LNCaP clone FGC (cell line): ENCODE data around the gene MSL2.

Experiments used
- DNase-seq: peaks from one replicate; pipeline ENCODE4 v3.0.0-alpha.2; 2011; ENCODE audit warnings: low read depth
- H3K4me3 ChIP-seq: 2 replicates; pipeline ENCODE4 v1.5.1; 2011; ENCODE audit warnings: mild to moderate bottlenecking, low read depth, low read length, control low read depth
- TF ChIP-seq, protein P1 (sequence below): IDR thresholded peaks from 2 replicates; pipeline ENCODE4 v1.5.1; 2012; ENCODE audit warnings: mild to moderate bottlenecking; ENCODE audit not compliant: control insufficient read depth, insufficient read depth; ENCODE audit errors: extremely low read depth

MSL2 gene

DNA sequence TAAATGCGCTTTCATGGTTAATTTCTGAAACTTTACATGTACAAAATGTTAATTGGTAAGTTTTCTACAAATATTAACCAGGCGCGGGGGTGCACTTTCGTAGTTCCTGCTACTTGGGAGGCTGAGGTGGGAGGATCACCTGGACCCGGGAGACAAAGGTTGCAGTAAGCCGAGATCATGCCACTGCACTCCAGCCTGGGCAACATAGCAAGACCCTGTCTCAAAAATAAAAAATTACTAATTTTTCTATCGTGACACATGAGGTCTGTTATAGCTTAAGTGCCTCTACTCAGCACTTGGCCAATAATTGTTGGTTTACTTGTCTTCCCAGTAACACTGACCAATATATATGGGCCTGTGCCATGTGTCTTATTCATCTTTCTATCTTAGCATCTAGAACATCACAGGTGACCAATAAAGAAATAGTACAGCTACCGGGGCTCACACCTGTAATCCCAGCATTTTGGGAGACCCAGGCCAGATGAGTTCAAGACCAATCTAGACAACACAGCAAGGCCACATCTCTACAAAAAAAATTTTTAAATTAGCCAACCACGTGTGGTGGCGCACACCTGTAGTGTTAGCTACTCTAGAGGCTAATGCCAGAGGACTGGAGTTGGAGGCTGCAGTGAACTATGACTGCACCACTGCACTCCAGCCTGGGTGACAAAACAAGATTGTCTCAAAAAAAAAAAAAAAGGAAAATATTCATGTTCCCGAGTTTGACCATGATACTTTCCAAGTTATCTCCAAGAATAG is 6.1 kb downstream of the MSL2 start:
- DNase-seq, result no peak
- TF ChIP-seq, protein P1, sequence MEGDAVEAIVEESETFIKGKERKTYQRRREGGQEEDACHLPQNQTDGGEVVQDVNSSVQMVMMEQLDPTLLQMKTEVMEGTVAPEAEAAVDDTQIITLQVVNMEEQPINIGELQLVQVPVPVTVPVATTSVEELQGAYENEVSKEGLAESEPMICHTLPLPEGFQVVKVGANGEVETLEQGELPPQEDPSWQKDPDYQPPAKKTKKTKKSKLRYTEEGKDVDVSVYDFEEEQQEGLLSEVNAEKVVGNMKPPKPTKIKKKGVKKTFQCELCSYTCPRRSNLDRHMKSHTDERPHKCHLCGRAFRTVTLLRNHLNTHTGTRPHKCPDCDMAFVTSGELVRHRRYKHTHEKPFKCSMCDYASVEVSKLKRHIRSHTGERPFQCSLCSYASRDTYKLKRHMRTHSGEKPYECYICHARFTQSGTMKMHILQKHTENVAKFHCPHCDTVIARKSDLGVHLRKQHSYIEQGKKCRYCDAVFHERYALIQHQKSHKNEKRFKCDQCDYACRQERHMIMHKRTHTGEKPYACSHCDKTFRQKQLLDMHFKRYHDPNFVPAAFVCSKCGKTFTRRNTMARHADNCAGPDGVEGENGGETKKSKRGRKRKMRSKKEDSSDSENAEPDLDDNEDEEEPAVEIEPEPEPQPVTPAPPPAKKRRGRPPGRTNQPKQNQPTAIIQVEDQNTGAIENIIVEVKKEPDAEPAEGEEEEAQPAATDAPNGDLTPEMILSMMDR, result no peak
- H3K4me3 ChIP-seq, result no peak overlapping the region

- H3K4me3 ChIP-seq, result no peak overlapping the region
- no peak for DNase-seq
- TF ChIP-seq, protein P1, result no peak
Observed at GRCh38 chr3:136189043-136189442, 7.1 kb downstream of the MSL2 start.

DNA sequence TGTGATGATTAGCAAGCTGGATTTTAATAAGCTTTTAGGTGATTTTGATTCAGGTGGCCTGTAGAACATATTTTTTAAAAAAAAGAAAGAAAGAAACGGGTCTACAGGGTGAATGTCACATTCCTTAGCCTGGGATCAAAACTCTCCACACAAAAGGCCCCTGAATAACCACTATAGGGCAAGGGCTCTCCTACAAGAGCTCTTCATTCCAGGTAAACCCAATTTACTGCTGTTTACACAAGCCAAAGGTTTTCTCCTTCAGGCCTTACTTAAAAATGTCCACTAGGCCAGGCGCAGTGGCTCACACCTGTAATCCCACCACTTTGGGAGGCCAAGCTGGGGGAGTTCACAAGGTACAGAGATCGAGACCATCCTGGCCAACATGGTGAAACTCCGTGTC is 8.3 kb downstream of the MSL2 start:
- H3K4me3 ChIP-seq, result no peak overlapping the region
- TF ChIP-seq, protein P1, result no peak
- DNase-seq, result no peak

DNA sequence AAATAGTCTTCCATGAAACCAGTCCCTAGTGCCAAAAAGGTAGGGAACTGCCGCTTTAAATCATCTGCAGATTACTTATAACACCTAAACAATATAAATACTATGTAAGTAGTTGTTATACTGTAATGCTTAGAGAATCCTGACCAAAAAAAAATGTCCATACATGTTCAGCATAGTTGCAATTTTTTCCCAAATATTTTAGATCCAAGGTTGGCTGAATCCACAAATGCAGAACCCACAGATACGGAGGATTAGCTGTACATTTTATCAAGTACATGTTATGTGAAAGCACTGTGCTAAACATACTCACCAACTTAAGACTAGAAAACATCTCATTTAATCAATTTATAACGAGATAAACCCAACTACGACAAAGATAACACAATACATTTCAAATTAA is 9.3 kb downstream of the MSL2 start:
- no peak overlapping the region for H3K4me3 ChIP-seq
- TF ChIP-seq, protein P1, result no peak

DNA sequence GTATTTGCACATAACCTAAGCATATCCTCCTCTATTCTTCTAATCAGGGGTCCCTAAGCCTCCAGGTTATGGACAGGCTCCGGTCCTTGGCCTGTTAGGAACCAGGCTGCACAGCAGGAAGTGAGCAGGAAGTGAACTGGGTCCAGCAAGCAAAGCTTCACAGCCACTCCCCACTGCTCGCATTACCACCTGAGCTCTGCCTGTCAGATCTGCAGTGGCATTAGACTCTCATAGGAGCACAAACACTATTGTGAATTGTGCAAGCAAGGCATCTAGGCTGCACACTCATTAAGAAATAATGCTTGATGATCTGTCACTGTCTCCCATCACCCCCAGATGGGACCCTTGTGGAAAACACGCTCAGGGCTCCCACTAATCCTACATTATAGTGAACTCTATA is 9.8 kb downstream of the MSL2 start:
- TF ChIP-seq, protein P1, result no peak
- DNase-seq, result no peak
- no peak overlapping the region for H3K4me3 ChIP-seq

More for the DNA sequence above, 9.3 kb downstream of the MSL2 start:
- DNase-seq, result no peak

DNA sequence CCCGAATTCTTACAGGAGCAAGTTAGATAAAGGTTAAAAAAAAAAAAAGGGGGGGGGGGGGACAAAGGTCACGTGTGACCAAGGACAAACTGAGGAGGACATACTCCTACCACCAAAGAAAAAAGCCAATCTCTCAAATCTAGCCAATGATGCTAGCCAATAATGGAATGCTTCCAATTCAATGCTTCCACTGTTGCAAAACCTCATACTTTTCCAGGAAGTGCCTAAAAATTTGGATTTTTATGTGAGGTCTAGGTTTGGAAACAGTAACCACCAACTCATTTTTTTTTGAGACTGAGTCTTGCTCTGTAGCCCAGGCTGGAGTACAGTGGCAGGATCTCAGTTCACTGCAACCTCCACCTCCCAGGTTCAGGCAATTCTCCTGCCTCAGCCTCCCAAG is 11.4 kb downstream of the MSL2 start:
- no peak overlapping the region for H3K4me3 ChIP-seq
- TF ChIP-seq, protein P1, result no peak
- no peak for DNase-seq

- TF ChIP-seq, protein P1, result no peak
- no peak for DNase-seq
- H3K4me3 ChIP-seq, result no peak overlapping the region
Observed at GRCh38 chr3:136181741-136182140, 14.4 kb downstream of the MSL2 start.
